Memory B cell (primary cell): ENCODE data around the gene ANK2.
"Not testable (repeated sequence)": the region's sequence is repeated elsewhere in the genome, so short reads cannot be mapped to it uniquely, and the experiment has no call there.

Source experiments
- ATAC-seq: fragments of 150-1000 bp; cut with Tn5 transposase; 2 replicates; pipeline ENCODE4 v1.10.0; 2021; ENCODE audit warnings: low read depth, mild to moderate bottlenecking, moderate library complexity
- DNase-seq, 2 donors: peaks; one replicate each; pipeline ENCODE4 v3.0.0; 2022; ENCODE audit warnings: low spot score in 2 of 2
- H3K27ac Mint-ChIP-seq: one replicate; pipeline ENCODE4 v1.8.0; 2022; ENCODE audit warnings: mild to moderate bottlenecking, moderate library complexity, mixed read lengths
- H3K27me3 Mint-ChIP-seq: one replicate; pipeline ENCODE4 v1.8.0; 2022; ENCODE audit warnings: mixed read lengths
- H3K36me3 Mint-ChIP-seq: one replicate; pipeline ENCODE4 v1.8.0; 2022; ENCODE audit warnings: mild to moderate bottlenecking, mixed read lengths
- H3K4me1 Mint-ChIP-seq: one replicate; pipeline ENCODE4 v1.8.0; 2022; ENCODE audit warnings: mixed read lengths
- H3K4me3 Mint-ChIP-seq: one replicate; pipeline ENCODE4 v1.8.0; 2022; ENCODE audit warnings: mild to moderate bottlenecking, moderate library complexity, mixed read lengths
- H3K9me3 Mint-ChIP-seq: one replicate; pipeline ENCODE4 v1.8.0; 2022; ENCODE audit warnings: mixed read lengths

ANK2 gene

DNA sequence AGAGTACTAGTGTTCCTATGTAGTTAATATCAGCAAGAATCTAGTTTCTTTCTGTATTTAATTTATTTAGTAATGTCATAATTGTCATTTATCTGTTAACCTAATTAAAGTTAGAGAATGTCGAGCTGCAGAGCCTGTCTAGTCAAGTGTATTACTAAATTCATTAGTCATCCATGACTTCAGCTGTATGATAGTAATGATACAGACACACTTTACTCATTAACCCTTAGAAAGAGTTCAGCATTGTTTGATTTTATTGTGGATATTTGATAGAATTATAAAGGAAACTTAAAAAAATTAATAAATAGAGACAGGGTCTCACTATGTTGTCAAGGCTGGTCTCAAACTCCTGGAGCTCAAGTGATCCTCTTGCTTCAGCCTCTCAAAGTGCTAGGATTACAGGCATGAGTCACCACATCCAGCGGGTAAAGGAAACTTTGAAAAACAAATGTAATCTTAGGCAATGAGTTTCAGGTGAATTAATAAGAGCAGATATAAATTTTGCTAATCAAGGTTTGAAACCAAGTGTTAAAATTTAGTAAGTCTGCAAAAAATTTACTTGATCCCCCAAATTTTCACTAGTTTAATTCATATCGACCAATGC is 110.6 kb downstream of the ANK2 start:
- H3K4me3 Mint-ChIP-seq: no peak overlapping the region
- H3K27me3 Mint-ChIP-seq: peaks cover 2% of the 10 kb centered on the region
- no peaks in the 10 kb centered on the region for H3K36me3 Mint-ChIP-seq
- no peak for DNase-seq
- no peak for ATAC-seq
- no peaks in the 10 kb centered on the region for H3K4me1 Mint-ChIP-seq
- H3K27ac Mint-ChIP-seq: no peak overlapping the region
- H3K9me3 Mint-ChIP-seq: no peaks in the 10 kb centered on the region

DNA sequence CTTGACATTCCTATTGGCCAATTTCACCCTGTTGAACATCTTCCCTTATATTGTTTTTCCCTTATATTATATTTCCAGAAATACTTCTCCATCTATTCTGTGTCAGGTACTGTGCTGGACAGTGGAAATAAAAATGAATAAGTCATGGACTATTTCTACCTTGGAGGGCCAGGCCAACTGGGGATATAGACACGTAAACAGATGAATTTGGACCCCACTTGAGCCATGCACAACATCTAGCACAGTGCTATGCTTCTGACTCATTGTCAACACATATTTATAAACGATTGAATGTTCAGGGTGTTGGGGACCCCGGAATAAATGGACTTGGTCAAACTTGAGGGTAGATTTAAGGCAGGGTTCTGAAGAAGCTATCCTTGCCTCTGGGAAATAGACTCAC is 111.1 kb downstream of the ANK2 start:
- peaks cover 2% of the 10 kb centered on the region for H3K27me3 Mint-ChIP-seq
- H3K4me3 Mint-ChIP-seq: no peak overlapping the region
- ATAC-seq (no peak), DNase-seq (no peak)
- no peaks in the 10 kb centered on the region for H3K9me3 Mint-ChIP-seq
- no peaks in the 10 kb centered on the region for H3K4me1 Mint-ChIP-seq
- H3K36me3 Mint-ChIP-seq: no peaks in the 10 kb centered on the region
- no peak overlapping the region for H3K27ac Mint-ChIP-seq

GRCh38 chr4:113162089-113162488 is 112.6 kb downstream of the ANK2 start:
- DNase-seq: no peak

GRCh38 chr4:113169368-113169767 is 119.9 kb downstream of the ANK2 start:
- H3K36me3 Mint-ChIP-seq: no peaks in the 10 kb centered on the region
- no peak for DNase-seq
- ATAC-seq: no peak
- H3K4me3 Mint-ChIP-seq: no peak overlapping the region
- H3K4me1 Mint-ChIP-seq: no peaks in the 10 kb centered on the region
- H3K9me3 Mint-ChIP-seq: no peaks in the 10 kb centered on the region
- peaks cover under 1% of the 10 kb centered on the region for H3K27me3 Mint-ChIP-seq
- H3K27ac Mint-ChIP-seq: no peak overlapping the region

More at GRCh38 chr4:113162089-113162488, 112.6 kb downstream of the ANK2 start:
- no peak overlapping the region for H3K4me3 Mint-ChIP-seq
- H3K9me3 Mint-ChIP-seq: no peaks in the 10 kb centered on the region
- no peaks in the 10 kb centered on the region for H3K36me3 Mint-ChIP-seq
- no peak overlapping the region for H3K27ac Mint-ChIP-seq
- H3K4me1 Mint-ChIP-seq: no peaks in the 10 kb centered on the region
- ATAC-seq: no peak
- peaks cover 2% of the 10 kb centered on the region for H3K27me3 Mint-ChIP-seq

GRCh38 chr4:113170115-113170804 is 120.8 kb downstream of the ANK2 start:
- Mint-ChIP-seq H3K36me3 (no peaks in the 10 kb centered on the region), H3K9me3 (no peaks in the 10 kb centered on the region), H3K4me1 (no peaks in the 10 kb centered on the region), H3K27me3 (peaks cover under 1% of the 10 kb centered on the region), H3K27ac (no peak overlapping the region), H3K4me3 (no peak overlapping the region)
- no peak for DNase-seq
- no peak for ATAC-seq

- ATAC-seq (no peak), DNase-seq (no peak)
- Mint-ChIP-seq H3K36me3 (no peaks in the 10 kb centered on the region), H3K4me1 (no peaks in the 10 kb centered on the region), H3K27ac (no peak overlapping the region), H3K4me3 (no peak overlapping the region), H3K27me3 (peaks cover 3% of the 10 kb centered on the region), H3K9me3 (no peaks in the 10 kb centered on the region)
These were observed 121.5 kb downstream of the ANK2 start for GRCh38 chr4:113170805-113171468.

GRCh38 chr4:113173126-113173792 is 123.8 kb downstream of the ANK2 start:
- H3K4me3 Mint-ChIP-seq: no peak overlapping the region
- H3K4me1 Mint-ChIP-seq: no peaks in the 10 kb centered on the region
- H3K9me3 Mint-ChIP-seq: no peaks in the 10 kb centered on the region
- no peak for DNase-seq
- ATAC-seq: no peak
- H3K36me3 Mint-ChIP-seq: no peaks in the 10 kb centered on the region
- H3K27me3 Mint-ChIP-seq: peaks cover 3% of the 10 kb centered on the region
- H3K27ac Mint-ChIP-seq: no peak overlapping the region

- Mint-ChIP-seq H3K36me3 (no peaks in the 10 kb centered on the region), H3K27ac (no peak overlapping the region), H3K4me1 (no peaks in the 10 kb centered on the region), H3K27me3 (peaks cover 3% of the 10 kb centered on the region), H3K9me3 (no peaks in the 10 kb centered on the region), H3K4me3 (no peak overlapping the region)
- DNase-seq (no peak), ATAC-seq (no peak)
These were observed 124.4 kb downstream of the ANK2 start for GRCh38 chr4:113173793-113174264.

- no peak for DNase-seq
- Mint-ChIP-seq H3K27me3 (peaks cover 3% of the 10 kb centered on the region), H3K36me3 (no peaks in the 10 kb centered on the region), H3K9me3 (no peaks in the 10 kb centered on the region), H3K4me3 (no peak overlapping the region), H3K4me1 (no peaks in the 10 kb centered on the region), H3K27ac (no peak overlapping the region)
- no peak for ATAC-seq
These were observed 129.6 kb downstream of the ANK2 start for GRCh38 chr4:113179091-113179490.

DNA sequence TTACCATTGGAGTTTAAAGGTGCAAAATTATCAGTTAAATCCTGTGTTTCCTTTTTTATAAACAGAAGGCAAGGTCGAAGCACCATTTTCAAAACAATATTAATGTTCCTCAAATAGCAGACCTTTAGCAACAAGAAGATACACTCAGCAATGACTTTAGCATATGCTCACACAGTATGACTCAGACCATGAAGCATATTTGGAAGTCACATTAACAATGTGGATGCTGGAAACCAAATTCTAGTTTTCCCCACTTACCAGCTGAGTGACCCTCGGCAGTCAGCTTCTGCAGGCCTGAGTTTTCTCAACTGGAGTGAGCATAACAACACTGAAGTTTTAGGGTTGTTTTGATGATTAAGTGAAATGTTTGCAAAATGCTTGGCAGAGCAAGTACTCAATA is 130.5 kb downstream of the ANK2 start:
- H3K4me1 Mint-ChIP-seq: no peaks in the 10 kb centered on the region
- H3K9me3 Mint-ChIP-seq: no peaks in the 10 kb centered on the region
- no peaks in the 10 kb centered on the region for H3K36me3 Mint-ChIP-seq
- H3K4me3 Mint-ChIP-seq: no peak overlapping the region
- no peak overlapping the region for H3K27ac Mint-ChIP-seq
- H3K27me3 Mint-ChIP-seq: peaks cover 3% of the 10 kb centered on the region
- DNase-seq (no peak), ATAC-seq (no peak)

DNA sequence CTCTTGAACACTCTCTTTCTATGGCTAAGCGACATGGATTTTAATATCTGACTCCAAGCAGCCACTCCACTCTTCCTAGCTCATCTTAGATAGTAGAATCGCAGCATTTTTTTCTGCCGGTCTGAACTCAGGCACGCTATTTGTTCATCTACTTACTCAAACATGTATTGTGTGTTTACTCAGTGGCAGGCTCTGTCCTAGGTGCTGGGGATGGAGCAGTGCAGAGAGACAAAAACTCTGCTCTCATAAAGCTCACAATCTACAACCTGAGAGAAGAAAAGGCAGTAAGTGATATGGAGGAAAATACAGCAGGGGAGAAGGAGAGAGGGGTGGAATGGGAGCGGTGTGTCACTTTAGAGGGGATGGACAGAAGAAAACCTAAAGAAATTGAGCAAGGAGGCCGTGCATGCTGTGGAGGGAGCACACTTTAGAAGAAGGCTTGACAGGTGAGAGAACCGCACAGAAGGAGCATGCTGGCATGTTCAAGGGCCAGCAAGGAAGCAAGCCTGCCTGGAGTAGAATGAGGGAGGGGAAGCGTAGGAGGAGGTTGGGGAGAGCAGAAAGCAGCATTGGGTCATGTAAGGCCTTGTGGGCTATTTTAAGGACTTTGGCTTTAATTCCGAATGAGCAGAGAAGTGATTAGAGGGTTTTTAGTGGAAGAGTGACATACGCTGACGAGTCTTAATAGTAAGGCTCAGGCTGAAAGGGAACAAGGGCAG is 132.0 kb downstream of the ANK2 start:
- peaks cover under 1% of the 10 kb centered on the region for H3K27me3 Mint-ChIP-seq
- DNase-seq: no peak
- H3K36me3 Mint-ChIP-seq: peaks cover 1% of the 10 kb centered on the region
- H3K4me3 Mint-ChIP-seq: no peak overlapping the region
- peaks cover under 1% of the 10 kb centered on the region for H3K9me3 Mint-ChIP-seq
- H3K27ac Mint-ChIP-seq: no peak overlapping the region
- no peak for ATAC-seq
- H3K4me1 Mint-ChIP-seq: no peaks in the 10 kb centered on the region

- Mint-ChIP-seq H3K27me3 (peaks cover 1% of the 10 kb centered on the region), H3K27ac (no peak overlapping the region), H3K4me1 (no peaks in the 10 kb centered on the region), H3K9me3 (peaks cover 1% of the 10 kb centered on the region), H3K4me3 (no peak overlapping the region), H3K36me3 (peaks cover 2% of the 10 kb centered on the region)
- DNase-seq (no peak), ATAC-seq (no peak)
These were observed 133.7 kb downstream of the ANK2 start for GRCh38 chr4:113183032-113183605.

GRCh38 chr4:113186220-113186619 is 136.8 kb downstream of the ANK2 start:
- not testable (repeated sequence) for H3K36me3 Mint-ChIP-seq, ATAC-seq, H3K27ac Mint-ChIP-seq

More at GRCh38 chr4:113186220-113186619, 136.8 kb downstream of the ANK2 start:
- H3K4me3 Mint-ChIP-seq, H3K27me3 Mint-ChIP-seq, DNase-seq, H3K9me3 Mint-ChIP-seq, H3K4me1 Mint-ChIP-seq: not testable (repeated sequence)
